Heart right ventricle (tissue), 16 donors: ENCODE results near the gene CSNK1G2. TPM values are rescaled to one million over a fixed set of nuclear protein-coding genes. Genes with fewer than 3 reads are reported as not detected.

Experiments
- ATAC-seq, 8 donors: fragments of 200-7000 bp; cut with Tn5 transposase; one replicate each; pipeline ENCODE4 v1.9.1; 2020; ENCODE audit warnings: mild to moderate bottlenecking in 8 of 8, moderate library complexity in 8 of 8, moderate number of reproducible peaks in 1 of 8
- DNase-seq, 2 donors: peaks; one replicate each; pipeline ENCODE4 v3.0.0-alpha.2; 2020
- H3K27ac ChIP-seq, 10 donors: fragments of 200-600 bp; sonication (generic) in 2 of 10; one replicate each; pipeline versions ENCODE4 v1.5.0 to v1.8.0; 2020 to 2022; ENCODE audit warnings: mild to moderate bottlenecking in 3 of 10
- H3K27me3 ChIP-seq, 7 donors: fragments of 200-600 bp; one replicate each; pipeline ENCODE4 v1.8.0; 2021 to 2022; ENCODE audit warnings: mild to moderate bottlenecking in 2 of 7
- H3K36me3 ChIP-seq, 9 donors: fragments of 200-600 bp; sonication (generic) in 1 of 9; one replicate each; pipeline versions ENCODE4 v1.5.0 to v1.8.0; 2020 to 2022; ENCODE audit warnings: mild to moderate bottlenecking in 2 of 9
- H3K4me1 ChIP-seq, 9 donors: fragments of 200-600 bp; sonication (generic) in 1 of 9; one replicate each; pipeline versions ENCODE4 v1.5.0 to v1.8.0; 2020 to 2022; ENCODE audit warnings: mild to moderate bottlenecking in 4 of 9
- H3K4me3 ChIP-seq, 10 donors: fragments of 200-600 bp; sonication (generic) in 2 of 10; one replicate each; pipeline versions ENCODE4 v1.5.0 to v1.8.0; 2020 to 2022; ENCODE audit warnings: mild to moderate bottlenecking in 7 of 10, moderate library complexity in 2 of 10
- H3K9me3 ChIP-seq, 11 donors: fragments of 200-600 bp in 10 of 11; sonication (generic) in 2 of 11; one replicate each; pipeline versions ENCODE4 v1.5.0 to v1.8.0; 2013 to 2022; ENCODE audit warnings: mild to moderate bottlenecking in 2 of 11, control low read depth in 1 of 11, moderate library complexity in 1 of 11
- WGBS, 2 donors: extraction: QIAGEN DNeasy Blood & Tissue Kit; methylation state at CpG; one replicate each; pipeline ENCODE4 v1.1.7; 2013; ENCODE audit warnings: inconsistent platforms in 1 of 2; 5-methylcytosine and 5-hydroxymethylcytosine counted together
- intact Hi-C, 10 donors: fragments of 100-400 bp; cut with DNase I; formaldehyde crosslinking; loops; one replicate each; pipeline versions ENCODE4 v1.11.1 to v1.14.2; 2022
- polyA plus RNA-seq, 2 donors: library from polyadenylated mRNA; stranded (reverse); fragments of 200-250 nt; gene quantifications; one replicate each; pipeline ENCODE4 v1.2.3, GENCODE V29; 2013
- total RNA-seq, 10 donors: library from RNA; stranded (reverse); fragmentation: NEBNext Ultra II Directional in 3 of 10; extraction: Animal tissue kit (Norgen Biotek cat#: 25700) in 3 of 10; gene quantifications; one replicate each; pipeline versions ENCODE4 v1.2.1 to v1.2.4, GENCODE V29; 2021 to 2023
- TF ChIP-seq, protein P1 (sequence below), 9 donors: fragments of 200-600 bp; sonication (generic) in 2 of 9; IDR thresholded peaks; one replicate each; pipeline versions ENCODE4 v1.5.0 to v1.8.0; 2021 to 2022; ENCODE audit warnings: antibody characterized with exemption in 9 of 9, mild to moderate bottlenecking in 5 of 9, moderate library complexity in 1 of 9
- donor health status: Arrhythmogenic right ventricular cardiomyopathy.
- donor health status: ischemic (EF 13 %, LVEDD 7.1; RV severe dilation, severe dysfunction).
- donor health status: healthy with polysubstance abuse.
- donor health status: DM: no; HTN: yes; CAD: no.
- donor health status: DM: no; HTN: no; CAD: no.
- donor health status: ischemic (EF 25% LVEDD 6.9; RV normal size, moderate dysfunction).
- donor health status: ischemic (EF 25% LVEDD 5.7; RV mildly dilated, moderate dysfunction).
- donor health status: healthy.
- donor health status: DM: yes; HTN: yes; CAD: no.
- donor health status: Ischemic cardiomyopathy.
- donor health status: ischemic (EF 35%, LVEDD 5.7; RV mildly dilated, moderate dysfunction).
- donor health status: nonischemic (EF 11% LVEDD 7.7; RV severe dilation, severe dysfunction).
- donor health status: DM: yes; HTN: yes; CAD: no.
- donor health status: PGD.
- donor health status: ischemic (EF 29% LVEDD 5.4; RV normal size, mild dysfunction).
- donor health status: nonischemic (EF 23%, LVEDD 6.1; RV moderate dilation, normal function).

The CSNK1G2 gene
- total and polyA plus RNA-seq, 12 donors, result 17.7 to 35.2 (median 23.9) TPM

DNA sequence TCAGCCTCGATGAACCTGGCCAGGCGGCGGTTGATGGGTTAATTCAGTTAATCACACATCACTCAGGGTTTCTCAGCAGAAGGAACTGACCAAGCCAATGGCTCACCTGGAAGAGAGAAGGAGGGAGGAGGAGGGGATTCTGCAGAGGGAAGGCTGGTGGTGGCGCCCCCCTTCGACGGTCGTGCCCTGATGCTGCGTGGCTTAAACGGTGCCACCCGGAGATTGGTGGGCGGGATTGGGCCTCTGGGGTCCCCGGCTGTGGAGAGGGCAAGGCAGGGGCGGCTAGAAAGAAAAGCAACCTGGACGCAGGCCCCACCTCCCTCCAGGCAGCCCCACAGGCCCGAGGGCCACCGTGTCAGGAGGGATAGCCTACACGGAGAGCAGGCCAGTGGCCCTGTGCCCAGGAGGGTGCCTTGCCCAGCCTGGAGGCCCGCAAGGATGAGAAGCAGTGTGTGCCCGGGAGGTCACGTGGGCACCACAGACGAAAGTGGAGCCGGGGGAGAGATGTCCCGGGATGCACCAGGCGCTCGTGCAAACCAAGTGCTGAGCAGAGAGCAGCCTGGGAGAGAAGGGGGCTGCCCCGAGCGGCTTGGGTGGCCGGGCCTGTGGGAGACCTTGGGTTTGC, 16.0 kb downstream of the CSNK1G2 start:
- TF ChIP-seq, protein P1, sequence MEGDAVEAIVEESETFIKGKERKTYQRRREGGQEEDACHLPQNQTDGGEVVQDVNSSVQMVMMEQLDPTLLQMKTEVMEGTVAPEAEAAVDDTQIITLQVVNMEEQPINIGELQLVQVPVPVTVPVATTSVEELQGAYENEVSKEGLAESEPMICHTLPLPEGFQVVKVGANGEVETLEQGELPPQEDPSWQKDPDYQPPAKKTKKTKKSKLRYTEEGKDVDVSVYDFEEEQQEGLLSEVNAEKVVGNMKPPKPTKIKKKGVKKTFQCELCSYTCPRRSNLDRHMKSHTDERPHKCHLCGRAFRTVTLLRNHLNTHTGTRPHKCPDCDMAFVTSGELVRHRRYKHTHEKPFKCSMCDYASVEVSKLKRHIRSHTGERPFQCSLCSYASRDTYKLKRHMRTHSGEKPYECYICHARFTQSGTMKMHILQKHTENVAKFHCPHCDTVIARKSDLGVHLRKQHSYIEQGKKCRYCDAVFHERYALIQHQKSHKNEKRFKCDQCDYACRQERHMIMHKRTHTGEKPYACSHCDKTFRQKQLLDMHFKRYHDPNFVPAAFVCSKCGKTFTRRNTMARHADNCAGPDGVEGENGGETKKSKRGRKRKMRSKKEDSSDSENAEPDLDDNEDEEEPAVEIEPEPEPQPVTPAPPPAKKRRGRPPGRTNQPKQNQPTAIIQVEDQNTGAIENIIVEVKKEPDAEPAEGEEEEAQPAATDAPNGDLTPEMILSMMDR (IDR thresholded peaks at IDR 0.05), result no peak
- Histone ChIP-seq H3K9me3 (no peaks in the 10 kb centered on the region), H3K27me3 (no peaks in the 10 kb centered on the region), H3K27ac (no peak overlapping the region), H3K4me3 (no peak overlapping the region), H3K4me1 (peaks cover 0 to 7% (median 0%) of the 10 kb centered on the region in 9 donors), H3K36me3 (peaks cover 0 to 37% (median 0%) of the 10 kb centered on the region in 9 donors)
- DNase-seq (no peak), ATAC-seq (peak; percentile 22 to 87 (median 58))
- intact Hi-C loops, result no loop called here
- WGBS, 2 donors, result 82 to 84% methylated on average over 28 of the region's 28 CpGs

DNA sequence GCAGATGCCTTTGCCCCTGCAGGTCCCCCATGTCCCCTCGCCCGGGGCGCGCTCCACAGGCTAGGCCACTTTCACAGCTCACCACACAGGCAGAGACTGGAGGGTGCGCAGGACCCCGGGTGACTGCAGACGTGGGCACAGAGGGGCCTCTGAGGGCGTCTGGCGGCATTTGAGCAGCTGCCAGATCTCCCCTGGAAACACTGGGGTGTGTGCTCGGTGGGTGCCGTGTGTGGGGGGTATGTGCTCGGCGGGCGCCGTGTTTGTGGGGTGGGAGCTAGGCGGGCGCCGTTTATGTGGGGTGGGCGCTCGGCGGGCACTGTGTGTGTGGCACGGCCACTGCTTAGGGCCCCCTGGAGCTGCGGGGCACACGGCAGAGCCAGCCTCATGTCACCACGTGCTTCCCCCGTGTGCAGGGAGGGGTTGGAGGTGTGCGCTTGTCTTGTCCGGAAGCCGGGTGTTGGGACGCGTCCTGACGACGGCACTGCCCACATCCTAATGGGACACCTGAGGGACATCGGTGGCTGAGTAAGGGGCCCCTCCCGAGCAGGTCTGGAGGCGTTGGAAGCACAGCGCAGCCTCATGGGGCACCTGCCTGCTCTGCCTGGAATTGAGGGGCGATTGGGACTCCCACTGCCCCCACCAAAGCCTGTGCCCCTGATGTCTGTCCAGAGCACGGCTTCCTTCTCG, 16.7 kb downstream of the CSNK1G2 start:
- Histone ChIP-seq H3K27ac (no peak overlapping the region), H3K27me3 (no peaks in the 10 kb centered on the region), H3K4me1 (peaks cover 0 to 7% (median 0%) of the 10 kb centered on the region in 9 donors), H3K9me3 (no peaks in the 10 kb centered on the region), H3K36me3 (peaks cover 0 to 33% (median 0%) of the 10 kb centered on the region in 9 donors), H3K4me3 (no peak overlapping the region)
- WGBS, 2 donors, result 85 to 87% methylated on average over 40 of the region's 40 CpGs
- DNase-seq (no peak), ATAC-seq (peak in 1 of 8 donors; percentile 3)
- intact Hi-C loops, result no loop called here
- TF ChIP-seq, protein P1 (IDR thresholded peaks at IDR 0.05), result no peak

DNA sequence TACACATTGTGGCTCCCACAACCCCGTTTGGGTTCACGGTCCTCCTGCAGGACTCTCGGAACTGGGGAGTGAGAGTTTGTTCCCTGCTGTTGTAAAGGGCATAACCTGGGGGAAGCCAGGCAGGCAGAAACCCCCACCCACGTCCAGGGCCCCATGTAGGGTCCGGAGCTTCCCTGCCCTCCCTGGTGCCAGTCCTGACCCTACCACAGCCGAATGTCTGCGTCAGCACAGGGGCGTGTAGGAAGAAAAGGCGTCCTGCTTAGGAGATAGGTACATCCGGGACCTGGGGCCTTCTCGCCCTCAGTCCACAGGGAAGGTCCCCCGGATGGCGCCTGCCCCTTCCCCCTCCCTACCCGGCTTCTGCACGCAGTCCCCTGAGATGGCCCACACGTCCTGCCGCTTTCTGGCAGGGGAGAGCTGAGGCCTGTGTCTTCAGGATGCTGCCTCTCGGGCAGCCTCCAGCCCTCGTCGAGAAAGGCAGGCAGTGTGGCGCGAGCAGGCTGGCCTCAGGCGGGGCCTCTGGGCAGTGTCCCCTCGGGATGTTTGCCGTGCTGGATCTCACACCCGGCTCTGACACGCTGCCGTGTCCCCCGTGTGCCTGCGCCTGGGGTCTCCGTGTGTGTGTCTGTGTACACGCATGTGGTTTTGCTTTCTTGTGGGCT, 19.1 kb downstream of the CSNK1G2 start:
- Histone ChIP-seq H3K4me3 (no peak overlapping the region), H3K4me1 (peaks cover 0 to 7% (median 0%) of the 10 kb centered on the region in 9 donors), H3K36me3 (peaks cover 0 to 23% (median 0%) of the 10 kb centered on the region in 9 donors), H3K27me3 (no peaks in the 10 kb centered on the region), H3K27ac (no peak overlapping the region), H3K9me3 (no peaks in the 10 kb centered on the region)
- 90 to 92% methylated on average over 32 of the region's 32 CpGs for WGBS, 2 donors
- intact Hi-C loops, result no loop called here
- no peak for DNase-seq
- TF ChIP-seq, protein P1 (IDR thresholded peaks at IDR 0.05), result no peak
- no peak for ATAC-seq

DNA sequence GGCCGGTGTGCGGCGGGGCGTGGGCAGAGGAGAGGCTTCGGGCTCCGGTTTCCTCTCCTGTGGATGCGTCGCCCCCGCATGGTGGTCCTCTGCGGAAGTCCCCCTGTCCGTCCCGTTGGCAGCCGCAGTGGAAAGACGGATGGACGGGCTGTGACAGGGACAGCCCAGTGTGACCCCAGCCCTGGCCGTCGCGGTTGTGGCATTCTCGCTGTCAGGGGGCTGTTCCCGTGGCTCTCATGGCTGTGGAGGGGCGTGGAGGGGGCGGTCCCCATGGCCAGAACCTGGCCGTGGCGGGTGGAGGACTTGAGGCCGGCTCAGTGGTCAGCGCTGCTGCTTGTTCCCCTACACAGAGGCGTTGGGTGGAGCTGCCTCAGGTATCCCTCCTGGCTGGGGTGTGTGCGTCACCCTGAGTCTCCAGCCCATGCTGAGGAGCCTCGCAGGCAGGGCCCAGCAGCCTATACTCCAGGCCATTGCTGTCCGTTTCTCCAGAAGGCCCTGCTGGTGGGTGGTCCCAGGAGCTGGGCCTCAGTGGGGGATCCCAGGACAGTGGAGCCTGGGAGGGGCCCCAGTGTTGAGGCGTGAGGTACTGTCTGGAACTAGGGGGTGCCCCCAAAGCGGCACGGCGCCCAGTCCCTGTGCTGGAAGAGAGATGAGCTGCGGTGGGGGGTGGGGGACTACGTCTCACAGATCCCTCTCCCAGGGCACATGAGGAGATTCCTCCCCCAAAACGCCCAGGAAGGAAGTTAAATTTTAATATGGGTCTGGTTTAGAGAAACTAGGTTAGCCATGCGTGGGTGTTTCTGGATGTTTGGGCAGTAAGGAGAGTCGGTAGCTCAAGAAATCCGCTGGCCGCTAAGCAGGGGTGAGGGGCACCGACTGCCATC, 20.3 kb downstream of the CSNK1G2 start:
- H3K9me3 ChIP-seq, result no peaks in the 10 kb centered on the region
- TF ChIP-seq, protein P1 (IDR thresholded peaks at IDR 0.05), result no peak
- WGBS, 2 donors, result 91 to 93% methylated on average over 41 to 42 of the region's 42 CpGs
- intact Hi-C loops, result no loop called here
- DNase-seq (no peak), ATAC-seq (peak in 2 of 8 donors; percentile 15 to 19)
- peaks cover 0 to 20% (median 0%) of the 10 kb centered on the region in 9 donors for H3K36me3 ChIP-seq
- no peak overlapping the region for H3K4me3 ChIP-seq
- H3K27me3 ChIP-seq, result no peaks in the 10 kb centered on the region
- H3K4me1 ChIP-seq, result peaks cover 0 to 7% (median 0%) of the 10 kb centered on the region in 9 donors
- no peak overlapping the region for H3K27ac ChIP-seq
